ENCODE results near the gene ASPHD1.

- TF ChIP-seq EZH2 (IDR thresholded peaks at IDR 0.05; ENCODE audit: borderline replicate concordance) = no peak
- TF ChIP-seq CTCF (IDR thresholded peaks at IDR 0.05; ENCODE audit: poor library complexity) = no peak
These were observed 20.7 kb downstream of the ASPHD1 start for GRCh38 chr16:29921034-29921385.

All from hepatocyte (in vitro differentiated cells).